Retinal pigment epithelial cell (primary cell): ENCODE results near the gene ELOB.

Experiments
- DNase-seq: peaks from one replicate; pipeline ENCODE4 v3.0.0-alpha.2; 2010; ENCODE audit warnings: low read depth
- H3K4me3 ChIP-seq: 2 replicates; pipeline ENCODE4 v1.5.1; 2011; ENCODE audit warnings: mild to moderate bottlenecking, low read length, control low read depth, moderate library complexity
- TF ChIP-seq, protein P1 (sequence below): conservative IDR thresholded peaks from 2 replicates; pipeline ENCODE4 v1.5.1; 2011; ENCODE audit warnings: low read depth, low read length, control low read depth, inconsistent platforms

ELOB gene

DNA sequence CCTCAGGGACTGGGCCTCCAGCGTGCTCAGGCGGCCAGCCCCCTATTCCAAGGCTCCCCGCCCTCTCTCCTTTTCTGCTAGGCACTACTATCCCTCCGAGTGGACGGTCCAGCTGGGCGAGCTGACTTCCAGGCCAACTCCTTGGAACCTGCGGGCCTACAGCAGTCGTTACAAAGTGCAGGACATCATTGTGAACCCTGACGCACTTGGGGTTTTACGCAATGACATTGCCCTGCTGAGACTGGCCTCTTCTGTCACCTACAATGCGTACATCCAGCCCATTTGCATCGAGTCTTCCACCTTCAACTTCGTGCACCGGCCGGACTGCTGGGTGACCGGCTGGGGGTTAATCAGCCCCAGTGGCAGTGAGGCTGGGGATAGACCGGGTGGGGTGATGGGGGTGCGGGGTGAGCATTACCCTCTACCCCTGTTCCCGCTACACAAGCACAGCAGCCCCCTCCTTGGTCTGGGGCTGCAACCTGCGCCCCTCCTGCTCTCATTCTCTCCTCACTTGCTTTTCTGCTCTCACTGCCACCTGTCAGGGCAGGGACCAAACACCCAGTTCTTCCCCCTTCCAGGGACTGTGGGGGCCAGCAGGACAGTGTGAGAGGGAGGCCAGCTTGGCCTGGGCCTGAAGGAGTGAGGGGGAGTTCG lies 22.3 kb upstream of the ELOB start:
- DNase-seq: no peak
- no peak overlapping the region for H3K4me3 ChIP-seq
- TF ChIP-seq, protein P1, sequence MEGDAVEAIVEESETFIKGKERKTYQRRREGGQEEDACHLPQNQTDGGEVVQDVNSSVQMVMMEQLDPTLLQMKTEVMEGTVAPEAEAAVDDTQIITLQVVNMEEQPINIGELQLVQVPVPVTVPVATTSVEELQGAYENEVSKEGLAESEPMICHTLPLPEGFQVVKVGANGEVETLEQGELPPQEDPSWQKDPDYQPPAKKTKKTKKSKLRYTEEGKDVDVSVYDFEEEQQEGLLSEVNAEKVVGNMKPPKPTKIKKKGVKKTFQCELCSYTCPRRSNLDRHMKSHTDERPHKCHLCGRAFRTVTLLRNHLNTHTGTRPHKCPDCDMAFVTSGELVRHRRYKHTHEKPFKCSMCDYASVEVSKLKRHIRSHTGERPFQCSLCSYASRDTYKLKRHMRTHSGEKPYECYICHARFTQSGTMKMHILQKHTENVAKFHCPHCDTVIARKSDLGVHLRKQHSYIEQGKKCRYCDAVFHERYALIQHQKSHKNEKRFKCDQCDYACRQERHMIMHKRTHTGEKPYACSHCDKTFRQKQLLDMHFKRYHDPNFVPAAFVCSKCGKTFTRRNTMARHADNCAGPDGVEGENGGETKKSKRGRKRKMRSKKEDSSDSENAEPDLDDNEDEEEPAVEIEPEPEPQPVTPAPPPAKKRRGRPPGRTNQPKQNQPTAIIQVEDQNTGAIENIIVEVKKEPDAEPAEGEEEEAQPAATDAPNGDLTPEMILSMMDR: no peak

DNA sequence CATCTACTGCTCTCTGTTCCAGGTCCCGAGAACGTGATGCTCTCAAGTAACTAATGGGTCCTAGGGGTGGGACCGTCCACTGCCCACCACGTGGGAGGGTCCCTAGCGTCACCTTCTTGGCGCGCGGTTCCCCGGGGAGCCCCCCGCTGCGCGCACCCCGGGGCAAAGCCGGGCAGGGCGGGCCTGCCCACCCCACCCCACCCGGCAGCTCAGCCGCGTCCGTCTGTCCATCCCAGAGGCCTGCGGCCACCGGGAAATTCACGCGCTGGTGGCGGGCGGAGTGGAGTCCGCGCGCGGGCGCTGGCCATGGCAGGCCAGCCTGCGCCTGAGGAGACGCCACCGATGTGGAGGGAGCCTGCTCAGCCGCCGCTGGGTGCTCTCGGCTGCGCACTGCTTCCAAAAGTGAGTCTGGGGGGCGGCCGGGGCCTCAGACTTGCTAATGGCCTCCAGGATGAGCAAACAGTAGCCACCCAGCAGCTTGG lies 21.7 kb upstream of the ELOB start:
- DNase-seq: no peak
- H3K4me3 ChIP-seq: no peak overlapping the region
- TF ChIP-seq, protein P1: no peak

DNA sequence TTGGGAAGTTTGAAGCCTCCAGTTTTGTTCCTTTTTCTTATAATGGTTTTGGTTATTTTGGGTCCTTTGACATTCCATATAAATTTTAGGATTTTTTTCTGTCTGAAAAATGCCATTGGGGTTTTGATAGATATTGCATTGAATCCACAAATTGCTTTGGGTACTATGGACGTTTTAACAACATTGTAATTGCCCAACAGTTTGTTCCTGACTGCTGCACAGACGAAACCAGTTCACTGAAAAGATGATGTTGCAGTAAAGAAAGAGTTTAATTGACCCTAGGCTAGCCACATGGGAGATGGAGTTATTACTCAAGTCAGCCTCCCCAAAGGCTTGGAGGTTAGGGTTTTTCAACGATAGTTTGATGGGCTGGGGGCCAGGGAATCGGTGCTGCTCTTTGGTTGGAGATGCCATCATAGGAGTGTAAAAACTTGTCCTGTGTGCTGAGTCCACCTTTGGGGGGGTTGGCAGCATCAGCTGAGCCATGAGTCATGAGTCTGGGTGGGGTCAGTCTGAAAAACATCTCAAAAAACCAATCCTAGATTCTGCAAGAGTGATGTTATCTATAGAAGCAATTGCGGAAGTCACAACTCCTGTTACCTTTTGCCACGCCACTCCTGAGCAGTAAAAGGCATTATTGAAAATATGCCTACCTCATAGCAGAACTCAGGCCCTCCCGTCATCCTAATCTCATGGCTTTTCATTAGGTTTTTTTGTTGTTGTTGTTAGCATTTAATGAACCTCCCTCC lies 18.5 kb upstream of the ELOB start:
- DNase-seq: peak; percentile 33
- TF ChIP-seq, protein P1: no peak
- H3K4me3 ChIP-seq: no peak overlapping the region

DNA sequence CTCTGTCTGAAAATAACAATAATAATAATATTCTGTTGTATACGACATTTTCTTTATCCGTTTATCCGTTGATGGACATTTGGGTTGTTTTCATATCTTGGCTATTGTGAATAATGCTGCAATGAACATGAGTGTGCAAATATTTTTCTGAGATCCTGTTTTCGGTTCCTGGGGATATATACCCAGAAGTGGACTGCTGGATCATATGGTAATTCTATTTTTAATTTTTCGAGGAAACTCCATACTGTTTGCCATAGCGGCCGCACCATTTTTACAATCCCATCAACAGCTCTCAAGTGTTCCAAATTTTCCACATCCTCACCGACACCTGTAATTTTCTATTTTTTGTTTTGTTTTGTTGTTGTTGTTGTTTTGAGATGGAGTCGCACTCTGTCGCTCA lies 15.9 kb upstream of the ELOB start:
- no peak for DNase-seq
- H3K4me3 ChIP-seq: no peak overlapping the region
- TF ChIP-seq, protein P1: no peak

DNA sequence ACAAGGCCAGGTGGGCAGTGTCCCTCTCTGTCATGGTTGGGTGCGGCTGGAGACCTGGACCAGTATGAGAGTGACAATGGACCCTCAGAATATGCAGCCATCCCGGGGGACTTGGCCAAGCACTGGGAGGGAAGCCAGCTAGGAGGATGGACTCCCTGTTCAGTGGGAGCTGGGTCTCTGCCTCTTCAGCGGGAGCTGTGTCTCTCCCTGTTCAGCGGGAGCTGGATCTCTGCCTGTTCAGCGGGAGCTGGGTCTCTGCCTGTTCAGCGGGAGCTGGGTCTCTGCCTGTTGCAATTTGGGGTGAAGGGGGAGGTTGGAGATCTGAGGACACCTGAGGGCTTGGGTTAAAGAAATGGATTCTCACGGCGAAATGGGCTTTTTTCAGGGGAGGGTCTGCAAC lies 14.1 kb upstream of the ELOB start:
- TF ChIP-seq, protein P1: no peak
- no peak overlapping the region for H3K4me3 ChIP-seq
- DNase-seq: no peak

DNA sequence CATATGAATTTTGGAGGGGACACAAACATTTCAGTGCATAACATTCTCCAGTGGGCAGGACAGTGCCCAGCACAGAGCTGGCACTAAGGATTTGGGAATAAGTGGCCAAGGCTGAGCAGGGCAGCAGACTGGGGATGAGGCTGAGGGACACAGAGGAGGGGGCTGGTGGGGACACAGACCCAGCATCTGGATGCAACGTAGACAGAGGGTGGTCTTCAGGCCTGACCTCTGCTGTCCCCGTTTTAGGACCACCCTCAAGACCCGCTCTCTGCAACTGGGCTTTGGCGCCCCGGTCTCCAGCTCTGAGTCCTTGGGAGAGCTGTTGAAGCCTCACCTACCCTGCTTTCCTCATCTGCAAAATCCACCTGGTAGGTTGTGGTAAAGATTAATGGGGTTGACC lies 13.6 kb upstream of the ELOB start:
- DNase-seq: no peak
- TF ChIP-seq, protein P1: no peak
- no peak overlapping the region for H3K4me3 ChIP-seq

DNA sequence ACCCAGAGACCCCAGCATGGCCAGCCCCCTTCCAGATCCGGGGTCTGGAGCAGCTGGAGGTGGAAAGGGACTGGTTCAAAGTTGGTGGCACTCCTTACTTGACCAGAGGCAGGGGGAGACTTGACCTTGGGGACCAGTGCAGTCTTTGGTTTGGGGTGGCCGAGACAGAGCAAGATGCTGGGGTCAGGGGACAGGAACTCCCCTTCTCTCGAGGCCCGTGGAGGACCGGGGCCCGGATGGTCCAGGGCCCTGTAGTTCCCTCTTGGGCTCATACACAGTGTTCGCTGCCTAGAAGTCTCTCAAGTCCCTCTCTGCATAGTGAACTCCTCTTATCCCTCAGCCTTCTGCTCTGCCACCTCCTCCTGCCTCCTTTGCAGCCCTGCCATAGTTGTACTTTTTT lies 10.9 kb upstream of the ELOB start:
- TF ChIP-seq, protein P1: no peak
- DNase-seq: no peak
- no peak overlapping the region for H3K4me3 ChIP-seq
